C4-2B (cell line): ENCODE measurements around the gene TGM1.

ENCODE experiments used
- ZFX ChIP-seq: fragments of 450-650 bp; IDR thresholded peaks from 2 replicates; pipeline ENCODE4 v1.6.1; 2017
- TF ChIP-seq, protein P1 (sequence below): fragments of 450-650 bp; conservative IDR thresholded peaks from 2 replicates; pipeline ENCODE4 v1.5.1; 2017; ENCODE audit warnings: mild to moderate bottlenecking

DNA sequence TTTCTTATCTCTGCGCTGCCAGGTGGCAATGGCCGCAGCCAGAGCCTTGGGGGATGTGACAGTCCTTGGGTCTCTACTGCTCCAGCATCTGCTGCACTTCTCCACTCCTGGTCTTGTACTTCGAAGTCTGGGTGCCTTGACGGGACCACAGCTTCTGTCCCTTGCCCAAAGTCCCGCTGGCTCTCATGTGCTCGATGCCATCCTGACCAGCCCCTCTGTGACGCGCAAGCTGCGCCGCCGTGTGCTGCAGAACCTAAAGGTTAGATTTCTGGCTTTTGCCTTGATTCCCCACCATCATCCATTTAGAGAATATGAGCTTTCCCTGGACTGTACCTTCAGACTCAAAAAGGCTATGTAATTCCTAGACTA is 41.0 kb upstream of the TGM1 start:
- TF ChIP-seq, protein P1, sequence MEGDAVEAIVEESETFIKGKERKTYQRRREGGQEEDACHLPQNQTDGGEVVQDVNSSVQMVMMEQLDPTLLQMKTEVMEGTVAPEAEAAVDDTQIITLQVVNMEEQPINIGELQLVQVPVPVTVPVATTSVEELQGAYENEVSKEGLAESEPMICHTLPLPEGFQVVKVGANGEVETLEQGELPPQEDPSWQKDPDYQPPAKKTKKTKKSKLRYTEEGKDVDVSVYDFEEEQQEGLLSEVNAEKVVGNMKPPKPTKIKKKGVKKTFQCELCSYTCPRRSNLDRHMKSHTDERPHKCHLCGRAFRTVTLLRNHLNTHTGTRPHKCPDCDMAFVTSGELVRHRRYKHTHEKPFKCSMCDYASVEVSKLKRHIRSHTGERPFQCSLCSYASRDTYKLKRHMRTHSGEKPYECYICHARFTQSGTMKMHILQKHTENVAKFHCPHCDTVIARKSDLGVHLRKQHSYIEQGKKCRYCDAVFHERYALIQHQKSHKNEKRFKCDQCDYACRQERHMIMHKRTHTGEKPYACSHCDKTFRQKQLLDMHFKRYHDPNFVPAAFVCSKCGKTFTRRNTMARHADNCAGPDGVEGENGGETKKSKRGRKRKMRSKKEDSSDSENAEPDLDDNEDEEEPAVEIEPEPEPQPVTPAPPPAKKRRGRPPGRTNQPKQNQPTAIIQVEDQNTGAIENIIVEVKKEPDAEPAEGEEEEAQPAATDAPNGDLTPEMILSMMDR = no peak
- no peak for TF ChIP-seq ZFX
